Measurements from ENCODE around the gene KCTD21. TPM values are rescaled to one million over a fixed set of nuclear protein-coding genes. Genes with fewer than 3 reads are reported as not detected.

Gene KCTD21
- total RNA-seq, 1 donor from 2014 or later: 4.4 TPM

DNA sequence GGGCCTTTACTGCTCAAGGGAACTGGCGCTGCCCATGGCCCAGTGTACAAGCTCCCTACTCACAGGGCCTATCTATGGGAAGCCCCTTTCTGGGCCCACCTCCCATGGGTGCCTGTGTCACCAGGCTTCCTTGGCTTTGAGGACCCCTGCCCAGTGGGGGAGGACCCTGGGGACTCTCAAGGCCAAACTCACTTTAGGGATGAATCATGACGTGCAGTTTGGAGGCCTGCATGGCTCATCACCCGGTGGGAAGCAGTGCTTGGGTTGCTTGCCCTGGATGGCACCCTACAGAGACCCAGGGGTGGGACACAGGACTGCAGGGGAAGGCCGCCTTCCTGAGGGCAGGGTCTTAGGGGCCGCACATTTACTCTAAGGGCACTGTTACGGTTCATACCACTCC is 16.5 kb downstream of the KCTD21 start:
- DNase-seq (ENCODE audit: low read depth): no peak
- TF ChIP-seq, protein P1, sequence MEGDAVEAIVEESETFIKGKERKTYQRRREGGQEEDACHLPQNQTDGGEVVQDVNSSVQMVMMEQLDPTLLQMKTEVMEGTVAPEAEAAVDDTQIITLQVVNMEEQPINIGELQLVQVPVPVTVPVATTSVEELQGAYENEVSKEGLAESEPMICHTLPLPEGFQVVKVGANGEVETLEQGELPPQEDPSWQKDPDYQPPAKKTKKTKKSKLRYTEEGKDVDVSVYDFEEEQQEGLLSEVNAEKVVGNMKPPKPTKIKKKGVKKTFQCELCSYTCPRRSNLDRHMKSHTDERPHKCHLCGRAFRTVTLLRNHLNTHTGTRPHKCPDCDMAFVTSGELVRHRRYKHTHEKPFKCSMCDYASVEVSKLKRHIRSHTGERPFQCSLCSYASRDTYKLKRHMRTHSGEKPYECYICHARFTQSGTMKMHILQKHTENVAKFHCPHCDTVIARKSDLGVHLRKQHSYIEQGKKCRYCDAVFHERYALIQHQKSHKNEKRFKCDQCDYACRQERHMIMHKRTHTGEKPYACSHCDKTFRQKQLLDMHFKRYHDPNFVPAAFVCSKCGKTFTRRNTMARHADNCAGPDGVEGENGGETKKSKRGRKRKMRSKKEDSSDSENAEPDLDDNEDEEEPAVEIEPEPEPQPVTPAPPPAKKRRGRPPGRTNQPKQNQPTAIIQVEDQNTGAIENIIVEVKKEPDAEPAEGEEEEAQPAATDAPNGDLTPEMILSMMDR (conservative IDR thresholded peaks at IDR 0.05; ENCODE audit: low read depth, low read length): no peak
- no peak overlapping the region for H3K4me3 ChIP-seq (ENCODE audit: low read depth, low read length)

GRCh38 chr11:78170874-78171549 is 17.4 kb downstream of the KCTD21 start:
- DNase-seq (ENCODE audit: low read depth): no peak
- TF ChIP-seq, protein P1 (conservative IDR thresholded peaks at IDR 0.05; ENCODE audit: low read depth, low read length): no peak
- no peak overlapping the region for H3K4me3 ChIP-seq (ENCODE audit: low read depth, low read length)

DNA sequence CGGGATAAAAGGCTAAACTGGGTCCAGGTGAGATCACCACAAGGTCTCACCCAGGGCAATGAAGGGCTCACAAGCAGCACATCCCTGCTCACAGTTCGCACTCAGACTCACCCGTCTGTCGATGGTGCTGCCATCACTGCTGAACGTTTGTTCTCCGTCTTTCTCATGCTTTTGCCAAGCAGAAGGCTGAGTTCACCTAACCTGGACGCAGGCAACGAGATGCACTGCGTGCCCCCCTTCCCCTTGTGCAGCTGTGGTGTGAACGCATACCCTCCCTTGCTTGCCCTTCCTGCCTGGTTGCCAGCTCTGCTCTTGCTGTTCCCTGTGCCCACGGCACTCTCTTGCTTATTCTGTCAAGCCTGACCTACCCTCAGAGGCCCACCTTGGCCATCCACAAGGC is 18.0 kb downstream of the KCTD21 start:
- DNase-seq (ENCODE audit: low read depth): no peak
- no peak overlapping the region for H3K4me3 ChIP-seq (ENCODE audit: low read depth, low read length)
- TF ChIP-seq, protein P1 (conservative IDR thresholded peaks at IDR 0.05; ENCODE audit: low read depth, low read length): no peak

- DNase-seq (ENCODE audit: low read depth): no peak
- TF ChIP-seq, protein P1 (conservative IDR thresholded peaks at IDR 0.05; ENCODE audit: low read depth, low read length): no peak
- H3K4me3 ChIP-seq (ENCODE audit: low read depth, low read length): no peak overlapping the region
These were observed 19.6 kb downstream of the KCTD21 start for GRCh38 chr11:78168539-78169477.

DNA sequence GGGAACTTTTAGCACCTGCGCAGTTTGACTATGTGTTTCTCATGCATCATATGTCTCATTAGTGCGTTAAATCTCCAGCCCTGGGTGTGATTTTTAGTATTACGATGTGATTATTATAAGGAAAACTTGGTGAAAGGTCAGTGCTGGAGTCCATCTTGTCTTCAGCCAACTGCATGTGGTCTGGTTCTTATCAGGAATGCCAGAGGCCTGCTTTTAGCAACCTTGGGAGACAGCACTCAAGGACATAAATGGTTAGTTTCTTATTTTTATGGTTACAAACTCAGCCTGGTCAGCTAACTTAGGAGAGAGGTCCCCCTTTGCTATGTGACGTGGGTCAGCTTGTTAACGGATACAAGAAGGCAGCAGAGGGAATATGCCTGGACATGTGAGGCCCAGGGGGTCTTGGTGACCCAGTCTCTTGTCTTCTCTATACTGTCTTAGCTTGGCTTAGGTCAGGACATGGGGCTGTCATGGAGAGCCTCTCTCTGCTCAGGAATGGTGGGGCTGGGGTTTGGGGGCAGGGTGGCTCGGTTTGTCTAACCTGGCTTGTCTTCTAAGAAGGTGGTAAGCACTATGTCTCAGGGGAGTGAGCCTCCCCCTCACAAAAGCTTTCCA is 21.5 kb downstream of the KCTD21 start:
- TF ChIP-seq, protein P1 (conservative IDR thresholded peaks at IDR 0.05; ENCODE audit: low read depth, low read length): no peak
- H3K4me3 ChIP-seq (ENCODE audit: low read depth, low read length): no peak overlapping the region
- no peak for DNase-seq (ENCODE audit: low read depth)

DNA sequence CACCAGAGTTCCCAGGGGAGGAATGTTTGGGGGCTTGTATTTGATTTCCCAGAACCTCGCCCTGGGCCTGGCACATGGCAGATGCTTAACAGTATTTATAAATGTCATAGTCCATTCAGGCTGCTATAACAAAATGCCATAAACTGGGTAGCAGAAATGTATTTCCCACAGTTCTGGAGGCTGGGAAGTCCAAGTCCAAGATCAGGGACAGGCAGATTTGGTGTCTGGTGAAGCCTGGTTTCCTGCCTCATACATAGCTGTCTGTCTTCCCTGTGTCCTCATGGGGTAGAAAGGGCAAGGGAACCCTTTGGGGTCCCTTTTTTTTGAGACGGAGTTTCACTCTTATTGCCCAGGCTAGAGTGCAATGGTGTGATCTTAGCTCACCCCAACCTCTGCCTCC is 24.0 kb downstream of the KCTD21 start:
- no peak for DNase-seq (ENCODE audit: low read depth)
- H3K4me3 ChIP-seq (ENCODE audit: low read depth, low read length): no peak overlapping the region
- TF ChIP-seq, protein P1 (conservative IDR thresholded peaks at IDR 0.05; ENCODE audit: low read depth, low read length): no peak

All from epithelial cell of proximal tubule (primary cell).